Breast epithelium (tissue), 4 donors: Measurements from ENCODE around the gene SPTB. TPM values are rescaled to one million over a fixed set of nuclear protein-coding genes. Genes with fewer than 3 reads are reported as not detected.

ENCODE experiments used
- DNase-seq, 2 donors: peaks; one replicate each; pipeline ENCODE4 v3.0.0-alpha.2; 2019; ENCODE audit warnings: low spot score in 2 of 2
- H3K27ac ChIP-seq, 2 donors: fragments of 200-600 bp; sonication (generic) in 1 of 2; one replicate each; pipeline ENCODE4 v1.5.1; 2016 to 2019; ENCODE audit warnings: mild to moderate bottlenecking in 1 of 2
- H3K27me3 ChIP-seq, 2 donors: fragments of 200-600 bp; sonication (generic) in 1 of 2; one replicate each; pipeline versions ENCODE4 v1.5.1 to v1.6.0; 2017 to 2019; ENCODE audit warnings: control low read depth in 1 of 2, mild to moderate bottlenecking in 1 of 2
- H3K36me3 ChIP-seq: fragments of 200-600 bp; one replicate; pipeline ENCODE4 v1.5.1; 2019
- H3K4me1 ChIP-seq, 2 donors: fragments of 200-600 bp; sonication (generic); one replicate each; pipeline ENCODE4 v1.5.1; 2016 to 2019; ENCODE audit warnings: control low read depth in 1 of 2
- H3K4me3 ChIP-seq, 3 donors: fragments of 200-600 bp; sonication (generic); 1 replicate in 2 of 3; 2 replicates in 1 of 3; pipeline ENCODE4 v1.5.1; 2016 to 2019; ENCODE audit warnings: mild to moderate bottlenecking in 3 of 3, moderate library complexity in 2 of 3
- H3K9me3 ChIP-seq, 2 donors: fragments of 200-600 bp; sonication (generic) in 1 of 2; one replicate each; pipeline ENCODE4 v1.5.1; 2016 to 2019; ENCODE audit warnings: control low read depth in 1 of 2
- CTCF ChIP-seq, 3 donors: fragments of 450-650 bp; IDR thresholded peaks; one replicate each; pipeline ENCODE4 v1.5.1; 2016 to 2017; ENCODE audit warnings: antibody characterized with exemption in 3 of 3, mild to moderate bottlenecking in 3 of 3, moderate library complexity in 3 of 3
- POLR2A ChIP-seq: fragments of 450-650 bp; IDR thresholded peaks from one replicate; pipeline ENCODE4 v1.6.1; 2016; ENCODE audit warnings: antibody characterized with exemption, mild to moderate bottlenecking, moderate library complexity
- POLR2AphosphoS5 ChIP-seq, 3 donors: sonication (generic); formaldehyde crosslinking; IDR thresholded peaks; one replicate each; pipeline ENCODE4 v1.6.1; 2017; ENCODE audit warnings: antibody characterized with exemption in 3 of 3
- intact Hi-C: fragments of 100-400 bp; cut with DNase I; formaldehyde crosslinking; loops from one replicate; pipeline ENCODE4 v1.15.1; 2023; ENCODE audit warnings: low total_unique reads
- total RNA-seq, 3 donors: library from RNA; depleted of rRNA; stranded (reverse); fragments of >200 nt; gene quantifications; one replicate each; pipeline ENCODE4 v1.1.0, GENCODE V29; 2016

Gene SPTB
- total RNA-seq, 3 donors from 2014 or later = 0.88 to 2.6 (median 2.1) TPM

GRCh38 chr14:64763085-64763782 lies 116.5 kb downstream of the SPTB start:
- H3K4me3 ChIP-seq = no peak overlapping the region
- TF ChIP-seq CTCF (IDR thresholded peaks at IDR 0.05) = no peak
- no peak for TF ChIP-seq POLR2AphosphoS5 (IDR thresholded peaks at IDR 0.05)
- no peak for TF ChIP-seq POLR2A
- DNase-seq = no peak
- H3K36me3 ChIP-seq = no peaks in the 10 kb centered on the region
- peaks cover 0 to 14% of the 10 kb centered on the region in 2 donors for H3K4me1 ChIP-seq
- no peaks in the 10 kb centered on the region for H3K27me3 ChIP-seq
- H3K9me3 ChIP-seq = no peaks in the 10 kb centered on the region
- intact Hi-C loops = loop anchor here (1.0 kb wide), 1 partner anchor 46 kb away; no protein-coding TSS in a partner anchor
- H3K27ac ChIP-seq = no peak overlapping the region

- no peak for TF ChIP-seq POLR2AphosphoS5 (IDR thresholded peaks at IDR 0.05)
- no peak for TF ChIP-seq POLR2A
- TF ChIP-seq CTCF (IDR thresholded peaks at IDR 0.05) = no peak
- peak overlapping the region; percentile 6 to 42 for H3K27ac ChIP-seq
- DNase-seq = peak in 1 of 2 donors; percentile 43
- H3K9me3 ChIP-seq = no peaks in the 10 kb centered on the region
- peaks cover 0 to 17% of the 10 kb centered on the region in 2 donors for H3K4me1 ChIP-seq
- peak overlapping the region in 1 of 3 donors; percentile 39 for H3K4me3 ChIP-seq
- no peaks in the 10 kb centered on the region for H3K36me3 ChIP-seq
- intact Hi-C loops = loop anchor here (1.0 kb wide), 1 partner anchor 45 kb away; no protein-coding TSS in a partner anchor
- H3K27me3 ChIP-seq = no peaks in the 10 kb centered on the region
These were observed 117.4 kb downstream of the SPTB start for GRCh38 chr14:64762044-64763034.

- Histone ChIP-seq H3K27me3 (no peaks in the 10 kb centered on the region), H3K9me3 (no peaks in the 10 kb centered on the region), H3K27ac (peak overlapping the region; percentile 6 to 42), H3K4me1 (peaks cover 0 to 17% of the 10 kb centered on the region in 2 donors), H3K36me3 (no peaks in the 10 kb centered on the region), H3K4me3 (no peak overlapping the region)
- intact Hi-C loops = no loop called here
- DNase-seq = no peak
- TF ChIP-seq CTCF (IDR thresholded peaks at IDR 0.05) = no peak
- TF ChIP-seq POLR2A = no peak
- TF ChIP-seq POLR2AphosphoS5 (IDR thresholded peaks at IDR 0.05) = no peak
These were observed 118.2 kb downstream of the SPTB start for GRCh38 chr14:64761441-64762043.

GRCh38 chr14:64760916-64761315 lies 118.8 kb downstream of the SPTB start:
- no peak for DNase-seq
- TF ChIP-seq CTCF (IDR thresholded peaks at IDR 0.05) (no peak), POLR2A (no peak), POLR2AphosphoS5 (IDR thresholded peaks at IDR 0.05) (no peak)
- intact Hi-C loops = no loop called here
- no peak overlapping the region for H3K27ac ChIP-seq
- no peaks in the 10 kb centered on the region for H3K27me3 ChIP-seq
- no peaks in the 10 kb centered on the region for H3K36me3 ChIP-seq
- no peak overlapping the region for H3K4me3 ChIP-seq
- H3K9me3 ChIP-seq = no peaks in the 10 kb centered on the region
- peaks cover 0 to 17% of the 10 kb centered on the region in 2 donors for H3K4me1 ChIP-seq
